Spleen (tissue), 13 donors: ENCODE results near the gene F8A3. TPM values are rescaled to one million over a fixed set of nuclear protein-coding genes. Genes with fewer than 3 reads are reported as not detected.
"Not testable (repeated sequence)": the region's sequence is repeated elsewhere in the genome, so short reads cannot be mapped to it uniquely, and the experiment has no call there.

ENCODE experiments used
- DNase-seq: peaks from one replicate; pipeline ENCODE4 v3.0.0-alpha.2; 2020
- H3K27ac ChIP-seq, 8 donors: fragments of 200-600 bp; sonication (generic) in 7 of 8; 1 replicate in 4 of 8; 2 replicates in 4 of 8; pipeline versions ENCODE4 v1.5.0 to v1.8.0; 2016 to 2021; ENCODE audit warnings: inconsistent platforms in 4 of 8, mild to moderate bottlenecking in 4 of 8, moderate library complexity in 1 of 8
- H3K27me3 ChIP-seq, 7 donors: fragments of 200-600 bp; sonication (generic) in 6 of 7; replicated peaks in 1 of 7; 1 replicate in 4 of 7; 2 replicates in 3 of 7; pipeline versions ENCODE4 v1.5.0 to v1.8.0; 2016 to 2021; ENCODE audit warnings: inconsistent platforms in 3 of 7, mild to moderate bottlenecking in 1 of 7
- H3K36me3 ChIP-seq, 6 donors: fragments of 200-600 bp; sonication (generic) in 5 of 6; 1 replicate in 4 of 6; 2 replicates in 2 of 6; pipeline versions ENCODE4 v1.5.0 to v1.8.0; 2016 to 2021; ENCODE audit warnings: inconsistent platforms in 2 of 6
- H3K4me1 ChIP-seq, 6 donors: fragments of 200-600 bp; sonication (generic) in 5 of 6; 1 replicate in 3 of 6; 2 replicates in 3 of 6; pipeline versions ENCODE4 v1.5.0 to v1.8.0; 2016 to 2021; ENCODE audit warnings: inconsistent platforms in 3 of 6
- H3K4me3 ChIP-seq, 8 donors: fragments of 200-600 bp; sonication (generic) in 7 of 8; 1 replicate in 4 of 8; 2 replicates in 4 of 8; pipeline versions ENCODE4 v1.5.0 to v1.8.0; 2016 to 2021; ENCODE audit warnings: inconsistent platforms in 4 of 8, mild to moderate bottlenecking in 4 of 8, moderate library complexity in 2 of 8
- H3K9me3 ChIP-seq, 8 donors: fragments of 200-600 bp; sonication (generic) in 7 of 8; 1 replicate in 4 of 8; 2 replicates in 4 of 8; pipeline versions ENCODE4 v1.5.0 to v1.8.0; 2016 to 2021; ENCODE audit warnings: inconsistent platforms in 4 of 8
- CTCF ChIP-seq, 11 experiments: fragments of 200-600 bp in 7 of 11; fragments of 450-650 bp in 4 of 11; sonication (generic) in 4 of 11; IDR thresholded peaks in 8 of 11; conservative IDR thresholded peaks in 3 of 11; 1 replicate in 7 of 11; 2 replicates in 4 of 11; pipeline versions ENCODE4 v1.4.0 to v1.8.0; 2016 to 2021; ENCODE audit warnings: antibody characterized with exemption in 11 of 11, inconsistent platforms in 4 of 11, mild to moderate bottlenecking in 1 of 11
- POLR2A ChIP-seq, 3 donors: fragments of 450-650 bp; IDR thresholded peaks; one replicate each; pipeline ENCODE4 v1.5.1; 2017; ENCODE audit warnings: antibody characterized with exemption in 3 of 3, mild to moderate bottlenecking in 1 of 3
- POLR2AphosphoS5 ChIP-seq, 3 donors: sonication (generic); formaldehyde crosslinking; IDR thresholded peaks; one replicate each; pipeline ENCODE4 v1.5.1; 2017; ENCODE audit warnings: antibody characterized with exemption in 3 of 3
- WGBS, 5 donors: extraction: QIAGEN DNeasy Blood & Tissue Kit in 3 of 5; methylation state at CpG; one replicate each; pipeline versions ENCODE4 v1.1.5 to v1.1.7; 2013 to 2018; 5-methylcytosine and 5-hydroxymethylcytosine counted together
- intact Hi-C: fragments of 100-400 bp; cut with DNase I; formaldehyde crosslinking; loops from one replicate; pipeline ENCODE4 v1.15.0; 2023; ENCODE audit warnings: low total_unique reads
- long read RNA-seq, 2 donors: transcript quantifications; one replicate each; lab custom pipeline, GENCODE V29; 2026
- polyA plus RNA-seq, 3 donors: library from polyadenylated mRNA; stranded (reverse); fragments of 200-250 nt; gene quantifications; one replicate each; pipeline ENCODE4 v1.2.1, GENCODE V29; 2013
- total RNA-seq, 7 donors: library from RNA; depleted of rRNA in 3 of 7; stranded (reverse); fragments of >200 nt in 3 of 7; fragmentation: NEBNext Ultra II Directional in 4 of 7; extraction: Animal tissue kit (Norgen Biotek cat#: 25700) in 4 of 7; gene quantifications; one replicate each; pipeline versions ENCODE4 v1.1.0 to v1.2.1, GENCODE V29; 2016 to 2021
- donor health status: healthy with polysubstance abuse.
- donor health status: DM: no; HTN: no; CAD: no; lungs with moderate emphysema.
- donor health status: DM: no; HTN: no; CAD: no.
- donor health status: Bipolar disorder and iron deficiency.
- donor health status: healthy.
- donor health status: DM: no; HTN: no; CAD: no.
- donor health status: DM: yes; HTN: yes; CAD: no.

Gene F8A3
- 10 to 100 TPM in 3 of 7 donors, 1 to 10 TPM in 2, under 1 TPM in 1, not detected in 1; 0.64 to 26.4 (median 9.5) TPM for total RNA-seq
- 1 to 10 TPM in 2 of 3 donors, not detected in 1; 4.5 to 5.1 TPM for polyA plus RNA-seq
- long read RNA-seq, donor 1, partial matches to known transcripts, result 0 of 3 reads
- long read RNA-seq, donor 1, other reads (novel, unspliced or antisense), result 0 of 3 reads
- long read RNA-seq, donor 2, transcript F8A3-201 (1 exons, 1,759 nt), result major isoform, 6 of 6 reads
- long read RNA-seq, donor 2, partial matches to known transcripts, result 0 of 6 reads
- long read RNA-seq, donor 2, other reads (novel, unspliced or antisense), result 0 of 6 reads

- H3K27me3 ChIP-seq, H3K36me3 ChIP-seq, H3K4me1 ChIP-seq, intact Hi-C loops, DNase-seq, H3K9me3 ChIP-seq, H3K4me3 ChIP-seq, H3K27ac ChIP-seq: not testable (repeated sequence)
- WGBS, 5 donors, result no CpG with 5 or more reads among the region's 51 CpGs
These were observed at the start of gene F8A3 for GRCh38 chrX:155458471-155458870. TSS of gene F8A3 (minus strand) at chrX:155458620. CDS start at chrX:155458600, 20 bp downstream.

GRCh38 chrX:155505296-155505695, 46.9 kb upstream of the F8A3 start:
- TF ChIP-seq CTCF (IDR thresholded peaks at IDR 0.05 in 8 of 11, conservative IDR thresholded peaks at IDR 0.05 in 3 of 11) (no peak), POLR2A (IDR thresholded peaks at IDR 0.05) (no peak), POLR2AphosphoS5 (IDR thresholded peaks at IDR 0.05) (no peak)
- intact Hi-C loops, result no loop called here
- Histone ChIP-seq H3K4me3 (no peak overlapping the region), H3K27me3 (no peaks in the 10 kb centered on the region), H3K36me3 (peaks cover 0 to 29% (median 0%) of the 10 kb centered on the region in 6 donors), H3K9me3 (no peaks in the 10 kb centered on the region), H3K4me1 (no peaks in the 10 kb centered on the region), H3K27ac (no peak overlapping the region)
- no peak for DNase-seq

DNA sequence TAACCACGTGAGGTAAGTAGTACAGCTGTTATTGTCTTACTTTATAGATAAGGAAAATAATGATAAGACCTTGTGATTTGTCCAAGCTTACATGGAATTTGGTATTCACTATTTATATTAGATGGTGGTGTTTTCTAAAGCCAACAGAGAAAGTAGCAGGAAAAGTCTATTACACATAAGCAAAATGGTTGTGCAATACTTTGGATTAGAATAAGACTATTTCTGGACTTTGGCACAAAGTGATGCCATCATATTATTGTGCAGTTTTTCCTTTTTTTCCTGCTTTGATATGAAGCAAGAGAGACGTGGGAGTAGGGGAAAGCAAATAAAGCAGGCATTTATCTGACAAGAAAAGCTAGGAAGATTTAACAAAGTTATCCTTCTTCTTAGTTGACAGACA, 36.7 kb upstream of the F8A3 start:
- H3K36me3 ChIP-seq, H3K27me3 ChIP-seq, H3K4me3 ChIP-seq, H3K27ac ChIP-seq, intact Hi-C loops, H3K9me3 ChIP-seq, DNase-seq, H3K4me1 ChIP-seq: not testable (repeated sequence)
- no CpG with 5 or more reads among the region's 2 CpGs for WGBS, 5 donors

DNA sequence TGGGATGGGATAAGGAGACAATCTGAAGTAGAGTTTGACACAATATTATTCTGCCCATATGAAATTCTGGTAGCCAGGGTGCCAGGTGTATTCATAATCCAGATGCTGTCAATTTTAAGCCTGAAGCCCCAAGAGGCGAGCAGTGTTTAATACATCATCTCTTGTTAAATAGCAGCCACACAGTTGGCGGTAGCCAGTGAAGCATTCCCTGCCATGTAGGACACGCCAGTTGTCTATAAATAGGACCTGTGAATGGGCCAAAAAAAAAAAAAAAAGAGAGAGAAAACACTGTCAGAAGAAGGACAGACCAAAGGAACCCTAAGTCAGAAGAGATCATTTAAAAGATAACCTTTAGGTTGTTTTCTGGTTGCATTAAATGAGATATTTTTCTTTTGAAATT, 33.0 kb upstream of the F8A3 start:
- 33 to 92% (median 71%) methylated on average over 1 to 2 of the region's 3 CpGs for WGBS, 5 donors
- intact Hi-C loops, result not testable (repeated sequence)

DNA sequence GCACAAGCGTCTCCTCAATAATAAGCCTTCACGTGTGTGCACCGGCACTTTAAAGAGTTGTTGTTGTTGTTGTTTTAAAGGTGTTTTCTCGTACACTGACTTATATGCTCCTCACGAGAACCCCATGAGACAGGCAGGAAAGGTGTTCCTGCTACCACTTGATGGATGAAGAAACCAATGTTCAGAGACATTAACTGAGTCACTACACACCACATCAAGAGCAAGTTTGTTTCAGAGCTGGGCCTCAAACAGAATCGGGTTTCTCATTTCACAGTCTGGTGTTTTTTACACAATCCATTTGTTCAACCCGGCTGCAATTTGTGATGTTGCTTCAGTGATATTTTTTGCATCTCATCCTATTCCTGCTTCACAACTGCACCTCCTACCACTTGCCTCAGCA, 18.7 kb upstream of the F8A3 start:
- H3K36me3 ChIP-seq, H3K27me3 ChIP-seq, H3K4me3 ChIP-seq, H3K4me1 ChIP-seq, H3K27ac ChIP-seq, intact Hi-C loops, DNase-seq, H3K9me3 ChIP-seq: not testable (repeated sequence)
- WGBS, 5 donors, result no CpG with 5 or more reads among the region's 7 CpGs

More for the DNA sequence above, 33.0 kb upstream of the F8A3 start:
- H3K9me3 ChIP-seq, H3K4me1 ChIP-seq, H3K36me3 ChIP-seq, H3K4me3 ChIP-seq, H3K27me3 ChIP-seq, H3K27ac ChIP-seq, DNase-seq: not testable (repeated sequence)

GRCh38 chrX:155466269-155466938, 8.0 kb upstream of the F8A3 start:
- WGBS, 5 donors, result no CpG with 5 or more reads among the region's 9 CpGs
- H3K4me3 ChIP-seq, H3K27me3 ChIP-seq, H3K27ac ChIP-seq, H3K4me1 ChIP-seq, H3K36me3 ChIP-seq, DNase-seq, H3K9me3 ChIP-seq, intact Hi-C loops: not testable (repeated sequence)

GRCh38 chrX:155460501-155460900, 2.1 kb upstream of the F8A3 start:
- WGBS, 5 donors, result no CpG with 5 or more reads among the region's 8 CpGs
- H3K4me1 ChIP-seq, H3K27me3 ChIP-seq, H3K36me3 ChIP-seq, H3K4me3 ChIP-seq, H3K9me3 ChIP-seq, DNase-seq, H3K27ac ChIP-seq, intact Hi-C loops: not testable (repeated sequence)

DNA sequence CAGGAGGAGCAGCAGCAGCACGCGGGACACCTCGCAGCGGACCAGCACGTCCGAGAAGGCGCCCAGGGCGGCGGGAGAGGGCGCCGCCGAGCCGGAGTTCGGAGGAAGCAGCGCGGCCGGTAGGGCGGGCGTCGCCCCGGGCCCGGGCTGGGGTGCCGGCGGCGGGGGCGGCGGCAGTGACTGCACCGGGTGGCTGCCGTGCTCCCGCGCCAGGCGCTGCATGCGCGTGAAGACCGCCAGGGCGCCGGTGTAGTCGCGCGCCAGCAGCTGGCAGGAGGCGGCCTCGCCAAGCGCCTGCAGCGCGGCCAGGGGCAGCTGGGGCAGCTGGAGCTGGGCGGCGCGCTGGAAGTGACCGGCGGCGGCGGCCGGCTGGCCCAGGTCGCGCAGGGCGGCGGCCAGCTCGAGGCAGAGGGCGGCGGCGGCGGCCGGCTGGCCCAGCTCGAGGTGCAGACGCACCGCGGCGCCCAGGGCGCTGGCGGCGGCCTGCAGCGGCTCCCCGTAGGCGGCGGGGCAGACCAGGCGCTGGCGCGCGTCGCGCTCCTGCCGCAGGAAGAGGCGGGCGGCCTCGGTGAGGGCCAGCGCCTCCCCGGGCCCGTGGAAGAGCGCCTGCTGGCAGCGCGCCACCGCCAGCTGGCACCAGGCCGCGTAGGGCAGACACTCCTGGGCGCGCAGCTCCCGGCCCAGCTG, 516 bp downstream of the F8A3 start:
- intact Hi-C loops, H3K27ac ChIP-seq, H3K4me3 ChIP-seq, DNase-seq, H3K4me1 ChIP-seq, H3K9me3 ChIP-seq, H3K36me3 ChIP-seq, H3K27me3 ChIP-seq: not testable (repeated sequence)
- WGBS, 5 donors, result no CpG with 5 or more reads among the region's 97 CpGs
